Measurements from ENCODE around the gene CWC22.

GRCh38 chr2:179948058-179948457, 59.0 kb downstream of the CWC22 start:
- no peak for TF ChIP-seq CTCF (conservative IDR thresholded peaks at IDR 0.05; ENCODE audit: low read depth, low read length)
- TF ChIP-seq EZH2phosphoT487 (IDR thresholded peaks at IDR 0.05; ENCODE audit: borderline replicate concordance, low read length), result no peak

All from PC-3 (cell line).